Measurements from ENCODE around the gene SMAD7.
A peak's percentile ranks its signal among the peaks of the same experiment; 100 is the strongest.

The SMAD7 gene

GRCh38 chr18:48918660-48919456, 31.9 kb downstream of the SMAD7 start:
- no peak for DNase-seq (ENCODE audit: low spot score in 2 of 2)
- no peak for ATAC-seq (ENCODE audit: low read depth)
- Mint-ChIP-seq H3K9me3 (no peaks in the 10 kb centered on the region), H3K27ac (no peak overlapping the region), H3K27me3 (no peaks in the 10 kb centered on the region), H3K4me1 (peaks cover 18% of the 10 kb centered on the region), H3K4me3 (no peak overlapping the region), H3K36me3 (peaks cover 7% of the 10 kb centered on the region)

GRCh38 chr18:48917579-48918517, 32.9 kb downstream of the SMAD7 start:
- H3K4me3 Mint-ChIP-seq: no peak overlapping the region
- ATAC-seq (ENCODE audit: low read depth) (no peak), DNase-seq (ENCODE audit: low spot score in 2 of 2) (no peak)
- peaks cover 10% of the 10 kb centered on the region for H3K4me1 Mint-ChIP-seq
- no peak overlapping the region for H3K27ac Mint-ChIP-seq
- H3K36me3 Mint-ChIP-seq: peaks cover 7% of the 10 kb centered on the region
- no peaks in the 10 kb centered on the region for H3K27me3 Mint-ChIP-seq
- no peaks in the 10 kb centered on the region for H3K9me3 Mint-ChIP-seq

GRCh38 chr18:48915626-48916425, 34.9 kb downstream of the SMAD7 start:
- ATAC-seq (ENCODE audit: low read depth) (no peak), DNase-seq (ENCODE audit: low spot score in 2 of 2) (no peak)
- H3K36me3 Mint-ChIP-seq: peaks cover 7% of the 10 kb centered on the region
- no peak overlapping the region for H3K4me3 Mint-ChIP-seq
- peaks cover 7% of the 10 kb centered on the region for H3K4me1 Mint-ChIP-seq
- H3K9me3 Mint-ChIP-seq: no peaks in the 10 kb centered on the region
- no peak overlapping the region for H3K27ac Mint-ChIP-seq
- no peaks in the 10 kb centered on the region for H3K27me3 Mint-ChIP-seq

GRCh38 chr18:48914581-48915251, 36.0 kb downstream of the SMAD7 start:
- H3K4me3 Mint-ChIP-seq: no peak overlapping the region
- no peak for ATAC-seq (ENCODE audit: low read depth)

GRCh38 chr18:48913775-48914174, 37.0 kb downstream of the SMAD7 start:
- no peaks in the 10 kb centered on the region for H3K9me3 Mint-ChIP-seq
- no peak overlapping the region for H3K27ac Mint-ChIP-seq
- no peaks in the 10 kb centered on the region for H3K27me3 Mint-ChIP-seq
- H3K4me3 Mint-ChIP-seq: no peak overlapping the region
- peaks cover 3% of the 10 kb centered on the region for H3K4me1 Mint-ChIP-seq
- DNase-seq (ENCODE audit: low spot score in 2 of 2): no peak
- H3K36me3 Mint-ChIP-seq: no peaks in the 10 kb centered on the region
- ATAC-seq (ENCODE audit: low read depth): no peak

More at GRCh38 chr18:48914581-48915251, 36.0 kb downstream of the SMAD7 start:
- no peaks in the 10 kb centered on the region for H3K27me3 Mint-ChIP-seq
- no peak for DNase-seq (ENCODE audit: low spot score in 2 of 2)
- H3K9me3 Mint-ChIP-seq: no peaks in the 10 kb centered on the region
- peaks cover 3% of the 10 kb centered on the region for H3K4me1 Mint-ChIP-seq
- H3K36me3 Mint-ChIP-seq: peaks cover 3% of the 10 kb centered on the region
- H3K27ac Mint-ChIP-seq: no peak overlapping the region

GRCh38 chr18:48913201-48913600, 37.6 kb downstream of the SMAD7 start:
- Mint-ChIP-seq H3K27me3 (no peaks in the 10 kb centered on the region), H3K27ac (no peak overlapping the region), H3K4me3 (no peak overlapping the region), H3K36me3 (no peaks in the 10 kb centered on the region), H3K4me1 (peaks cover 3% of the 10 kb centered on the region), H3K9me3 (no peaks in the 10 kb centered on the region)
- ATAC-seq (ENCODE audit: low read depth) (peak; percentile 70), DNase-seq (ENCODE audit: low spot score in 2 of 2) (no peak)

- ATAC-seq (ENCODE audit: low read depth): no peak
- DNase-seq (ENCODE audit: low spot score in 2 of 2): no peak
- H3K4me1 Mint-ChIP-seq: no peaks in the 10 kb centered on the region
- H3K9me3 Mint-ChIP-seq: no peaks in the 10 kb centered on the region
- H3K27ac Mint-ChIP-seq: no peak overlapping the region
- no peaks in the 10 kb centered on the region for H3K27me3 Mint-ChIP-seq
- H3K36me3 Mint-ChIP-seq: no peaks in the 10 kb centered on the region
- no peak overlapping the region for H3K4me3 Mint-ChIP-seq
These were observed 39.7 kb downstream of the SMAD7 start for GRCh38 chr18:48910972-48911545.

- DNase-seq (ENCODE audit: low spot score in 2 of 2) (no peak), ATAC-seq (ENCODE audit: low read depth) (no peak)
- H3K27me3 Mint-ChIP-seq: peaks cover 3% of the 10 kb centered on the region
These were observed 41.0 kb downstream of the SMAD7 start for GRCh38 chr18:48909721-48910120.

GRCh38 chr18:48908916-48909315, 41.8 kb downstream of the SMAD7 start:
- Mint-ChIP-seq H3K27me3 (peaks cover 4% of the 10 kb centered on the region), H3K4me3 (no peak overlapping the region), H3K27ac (no peak overlapping the region), H3K36me3 (peaks cover 9% of the 10 kb centered on the region), H3K4me1 (no peaks in the 10 kb centered on the region), H3K9me3 (peaks cover 11% of the 10 kb centered on the region)
- DNase-seq (ENCODE audit: low spot score in 2 of 2): no peak
- ATAC-seq (ENCODE audit: low read depth): no peak

More at GRCh38 chr18:48909721-48910120, 41.0 kb downstream of the SMAD7 start:
- Mint-ChIP-seq H3K4me1 (no peaks in the 10 kb centered on the region), H3K4me3 (no peak overlapping the region), H3K9me3 (peaks cover 5% of the 10 kb centered on the region), H3K27ac (no peak overlapping the region), H3K36me3 (peaks cover 3% of the 10 kb centered on the region)

GRCh38 chr18:48905513-48905912, 45.3 kb downstream of the SMAD7 start:
- no peak for ATAC-seq (ENCODE audit: low read depth)
- peaks cover 9% of the 10 kb centered on the region for H3K36me3 Mint-ChIP-seq
- peaks cover 11% of the 10 kb centered on the region for H3K9me3 Mint-ChIP-seq
- peaks cover 7% of the 10 kb centered on the region for H3K27me3 Mint-ChIP-seq
- H3K4me3 Mint-ChIP-seq: no peak overlapping the region
- no peak for DNase-seq (ENCODE audit: low spot score in 2 of 2)
- no peaks in the 10 kb centered on the region for H3K4me1 Mint-ChIP-seq
- no peak overlapping the region for H3K27ac Mint-ChIP-seq

GRCh38 chr18:48904847-48905394, 45.8 kb downstream of the SMAD7 start:
- Mint-ChIP-seq H3K27me3 (peaks cover 7% of the 10 kb centered on the region), H3K27ac (no peak overlapping the region), H3K36me3 (peaks cover 9% of the 10 kb centered on the region), H3K4me3 (no peak overlapping the region), H3K9me3 (peaks cover 11% of the 10 kb centered on the region), H3K4me1 (peaks cover 4% of the 10 kb centered on the region)
- DNase-seq (ENCODE audit: low spot score in 2 of 2): no peak
- ATAC-seq (ENCODE audit: low read depth): no peak

- Mint-ChIP-seq H3K36me3 (peaks cover 11% of the 10 kb centered on the region), H3K4me1 (peaks cover 5% of the 10 kb centered on the region), H3K9me3 (peaks cover 13% of the 10 kb centered on the region), H3K4me3 (no peak overlapping the region), H3K27ac (no peak overlapping the region), H3K27me3 (peaks cover 7% of the 10 kb centered on the region)
- no peak for ATAC-seq (ENCODE audit: low read depth)
- DNase-seq (ENCODE audit: low spot score in 2 of 2): no peak
These were observed 46.7 kb downstream of the SMAD7 start for GRCh38 chr18:48904091-48904490.

Measured in memory B cell (primary cell).